ENCODE data around the gene PPP2R1B. TPM values are rescaled to one million over a fixed set of nuclear protein-coding genes. Genes with fewer than 3 reads are reported as not detected.

Gene PPP2R1B
- total and polyA plus RNA-seq, 2 of the 8 experiments (the other 6 are each of a cell fraction or from before 2014, with no cell fraction given): 25.8 to 87.0 TPM

DNA sequence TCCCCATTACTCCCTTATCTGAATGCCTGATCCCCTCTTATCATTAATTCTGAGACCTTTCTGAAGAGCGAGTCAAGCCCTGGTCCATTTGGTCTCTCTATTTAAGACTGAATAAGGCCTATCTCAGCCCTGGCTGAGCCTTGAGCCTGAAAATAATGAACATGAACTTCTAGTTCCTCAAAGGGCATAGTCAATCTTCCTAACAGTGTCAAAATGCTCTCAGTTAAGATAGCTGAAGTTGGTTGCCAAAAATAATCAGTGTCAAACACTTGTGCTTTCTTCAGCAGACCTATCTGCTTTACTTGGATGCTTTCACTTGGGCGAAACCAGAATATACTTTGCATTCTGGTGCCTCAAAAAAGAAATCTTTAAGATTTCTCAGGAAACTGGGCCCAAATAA, 42.6 kb upstream of the PPP2R1B start:
- no peak overlapping the region for H2BK15ac ChIP-seq (ENCODE audit: low read length)
- CTCF ChIA-PET (ENCODE audit: partially characterized antibody): interaction anchor here (1.0 to 1.5 kb wide), 3 partner anchors 23 to 32 kb away, joined by 3 to 8 read pairs (median 4); no protein-coding TSS in a partner anchor

More for the DNA sequence above, 42.6 kb upstream of the PPP2R1B start:
- no peaks in the 10 kb centered on the region for H3K4me1 ChIP-seq (replicated peaks in 1 of 4; ENCODE audit: control insufficient read depth in 3 of 4, insufficient read depth in 4 of 4, low read length in 3 of 4)
- H4K5ac ChIP-seq (ENCODE audit: insufficient read length, low read depth, low read length): no peak overlapping the region
- no peaks in the 10 kb centered on the region for H3K79me1 ChIP-seq (ENCODE audit: low read depth, low read length)
- no peak overlapping the region for H4K91ac ChIP-seq (replicated peaks; ENCODE audit: insufficient read length, low read length)
- TF ChIP-seq RNF2 (IDR thresholded peaks at IDR 0.05; ENCODE audit: borderline replicate concordance, low read depth, low read length, missing control alignments, poor library complexity, severe bottlenecking) (no peak), POLR2A (IDR thresholded peaks at IDR 0.05; ENCODE audit: control extremely low read depth in 1 of 2, low read depth in 2 of 2, low read length in 2 of 2) (no peak)
- H4K8ac ChIP-seq (ENCODE audit: extremely low read depth, insufficient read depth, low read length): no peak overlapping the region
- H3K14ac ChIP-seq (ENCODE audit: insufficient read length): no peak overlapping the region
- H3K4me2 ChIP-seq (ENCODE audit: insufficient read depth in 1 of 2, low read depth in 2 of 2, low read length in 2 of 2): no peak overlapping the region
- no peak overlapping the region for H2BK5ac ChIP-seq (ENCODE audit: low read depth, low read length)
- H3K23ac ChIP-seq (ENCODE audit: insufficient read length): no peak overlapping the region
- H4K20me1 ChIP-seq (replicated peaks in 1 of 2; ENCODE audit: control insufficient read depth in 1 of 2, insufficient read depth in 2 of 2, low read length in 2 of 2): no peaks in the 10 kb centered on the region
- no peaks in the 10 kb centered on the region for H3K9me3 ChIP-seq (ENCODE audit: insufficient read depth in 2 of 2, low read depth in 1 of 2, low read length in 1 of 2)
- H3K4ac ChIP-seq (replicated peaks; ENCODE audit: insufficient read length, low read depth, low read length): no peak overlapping the region
- H3K27ac ChIP-seq (ENCODE audit: low read depth, low read length): no peak overlapping the region
- no peak overlapping the region for H2AK5ac ChIP-seq (ENCODE audit: low read depth, low read length)
- no peaks in the 10 kb centered on the region for H3K79me2 ChIP-seq (ENCODE audit: control insufficient read depth in 1 of 2, insufficient read depth in 2 of 2, low read length in 2 of 2)
- DNase-seq (ENCODE audit: low read depth in 1 of 2, low spot score in 2 of 2) (no peak), FAIRE-seq (no peak)
- H2BK120ac ChIP-seq (replicated peaks; ENCODE audit: low read depth, low read length): no peak overlapping the region
- no peak overlapping the region for H3K18ac ChIP-seq (ENCODE audit: extremely low read depth, low read length)
- H3K27me3 ChIP-seq (replicated peaks in 1 of 4; ENCODE audit: control insufficient read depth in 3 of 4, extremely low read depth in 1 of 4, insufficient read depth in 3 of 4, low read length in 3 of 4): no peaks in the 10 kb centered on the region
- H2BK12ac ChIP-seq (ENCODE audit: low read depth, low read length): no peak overlapping the region
- no peaks in the 10 kb centered on the region; a peak in 2 of 8 replicates for H3K36me3 ChIP-seq (ENCODE audit: control insufficient read depth in 2 of 4, insufficient read depth in 4 of 4, low read length in 3 of 4)
- no peak overlapping the region for H3K56ac ChIP-seq (replicated peaks; ENCODE audit: insufficient read length, low read depth, low read length)
- no peak overlapping the region for H3K4me3 ChIP-seq (ENCODE audit: extremely low read depth in 1 of 4, insufficient read depth in 2 of 4, low read depth in 3 of 4, low read length in 4 of 4)
- H3K9ac ChIP-seq (replicated peaks in 1 of 4; ENCODE audit: extremely low read depth in 1 of 4, low read depth in 3 of 4, low read length in 3 of 4): no peak overlapping the region; a peak in 1 of 7 replicates
- H2BK20ac ChIP-seq (ENCODE audit: low read length): no peak overlapping the region
- H3K23me2 ChIP-seq (ENCODE audit: low read depth, low read length): no peaks in the 10 kb centered on the region
- no peak overlapping the region for H2AFZ ChIP-seq (ENCODE audit: low read length)
- POLR2A ChIA-PET (ENCODE audit: partially characterized antibody): no interaction called here
- WGBS, 2 experiments (ENCODE audit: extremely low coverage in 1 of 2, insufficient coverage in 1 of 2, insufficient read length in 1 of 2, insufficient replicate concordance in 2 of 2, low coverage in 1 of 2, low lambda C conversion rate in 2 of 2, missing lambda C conversion rate in 1 of 2): 97% methylated on average over 2 of the region's 2 CpGs; no CpG with 5 or more reads in 1 of the 2 experiments

Measured in H1 (cell line).